ENCODE data around the gene ENPP7.

The ENPP7 gene

GRCh38 chr17:79690988-79691836, 39.5 kb upstream of the ENPP7 start:
- no peaks in the 10 kb centered on the region for H4K20me1 ChIP-seq (ENCODE audit: insufficient read depth, low read length)
- peaks cover 2% of the 10 kb centered on the region; the same call in 1 of the 2 replicates for H3K4me1 ChIP-seq (ENCODE audit: low read length)
- H3K79me2 ChIP-seq (ENCODE audit: low read length): no peaks in the 10 kb centered on the region
- no peaks in the 10 kb centered on the region for H3K9me3 ChIP-seq (ENCODE audit: insufficient read depth, low read length)
- no peak overlapping the region for H3K4me2 ChIP-seq (ENCODE audit: low read length)
- no peak overlapping the region for H3K9ac ChIP-seq (ENCODE audit: low read length)
- peaks cover 8% of the 10 kb centered on the region; the same call in 1 of the 2 replicates for H3K27me3 ChIP-seq (ENCODE audit: low read depth, low read length)
- H3K4me3 ChIP-seq (ENCODE audit: low read length): no peak overlapping the region
- no peak overlapping the region for H2AFZ ChIP-seq (ENCODE audit: low read depth, low read length)
- H3K36me3 ChIP-seq (replicated peaks; ENCODE audit: low read depth, low read length): no peaks in the 10 kb centered on the region
- TF ChIP-seq EZH2phosphoT487 (IDR thresholded peaks at IDR 0.05; ENCODE audit: low read depth): no peak
- no peak for TF ChIP-seq CTCF (IDR thresholded peaks at IDR 0.05; ENCODE audit: low read depth, low read length)
- H3K27ac ChIP-seq (ENCODE audit: low read length): no peak overlapping the region

GRCh38 chr17:79691931-79692330, 38.8 kb upstream of the ENPP7 start:
- Histone ChIP-seq H3K4me2 (ENCODE audit: low read length) (no peak overlapping the region), H2AFZ (ENCODE audit: low read depth, low read length) (no peak overlapping the region), H3K9ac (ENCODE audit: low read length) (no peak overlapping the region), H3K79me2 (ENCODE audit: low read length) (no peaks in the 10 kb centered on the region), H3K27ac (ENCODE audit: low read length) (no peak overlapping the region), H3K36me3 (replicated peaks; ENCODE audit: low read depth, low read length) (no peaks in the 10 kb centered on the region), H4K20me1 (ENCODE audit: insufficient read depth, low read length) (no peaks in the 10 kb centered on the region), H3K4me3 (ENCODE audit: low read length) (no peak overlapping the region), H3K4me1 (ENCODE audit: low read length) (peaks cover 4% of the 10 kb centered on the region; the same call in 1 of the 2 replicates), H3K27me3 (ENCODE audit: low read depth, low read length) (peaks cover 8% of the 10 kb centered on the region; the same call in 1 of the 2 replicates), H3K9me3 (ENCODE audit: insufficient read depth, low read length) (no peaks in the 10 kb centered on the region)
- TF ChIP-seq EZH2phosphoT487 (IDR thresholded peaks at IDR 0.05; ENCODE audit: low read depth) (no peak), CTCF (IDR thresholded peaks at IDR 0.05; ENCODE audit: low read depth, low read length) (no peak)

GRCh38 chr17:79693419-79693818, 37.3 kb upstream of the ENPP7 start:
- Histone ChIP-seq H3K27ac (ENCODE audit: low read length) (no peak overlapping the region), H3K27me3 (ENCODE audit: low read depth, low read length) (peaks cover 5% of the 10 kb centered on the region; the same call in 1 of the 2 replicates), H3K9ac (ENCODE audit: low read length) (no peak overlapping the region), H4K20me1 (ENCODE audit: insufficient read depth, low read length) (no peaks in the 10 kb centered on the region), H3K79me2 (ENCODE audit: low read length) (no peaks in the 10 kb centered on the region), H3K4me2 (ENCODE audit: low read length) (no peak overlapping the region), H3K9me3 (ENCODE audit: insufficient read depth, low read length) (no peaks in the 10 kb centered on the region), H3K4me1 (ENCODE audit: low read length) (peaks cover 19% of the 10 kb centered on the region), H3K36me3 (replicated peaks; ENCODE audit: low read depth, low read length) (no peaks in the 10 kb centered on the region), H3K4me3 (ENCODE audit: low read length) (no peak overlapping the region), H2AFZ (ENCODE audit: low read depth, low read length) (no peak overlapping the region)
- TF ChIP-seq EZH2phosphoT487 (IDR thresholded peaks at IDR 0.05; ENCODE audit: low read depth) (no peak), CTCF (IDR thresholded peaks at IDR 0.05; ENCODE audit: low read depth, low read length) (no peak)

- no peak overlapping the region for H3K4me3 ChIP-seq (ENCODE audit: low read length)
- H3K9me3 ChIP-seq (ENCODE audit: insufficient read depth, low read length): no peaks in the 10 kb centered on the region
- H3K4me2 ChIP-seq (ENCODE audit: low read length): no peak overlapping the region
- H3K27ac ChIP-seq (ENCODE audit: low read length): no peak overlapping the region
- H3K79me2 ChIP-seq (ENCODE audit: low read length): no peaks in the 10 kb centered on the region
- no peaks in the 10 kb centered on the region for H4K20me1 ChIP-seq (ENCODE audit: insufficient read depth, low read length)
- no peak overlapping the region for H3K9ac ChIP-seq (ENCODE audit: low read length)
- no peaks in the 10 kb centered on the region for H3K36me3 ChIP-seq (replicated peaks; ENCODE audit: low read depth, low read length)
- no peak overlapping the region for H2AFZ ChIP-seq (ENCODE audit: low read depth, low read length)
- H3K27me3 ChIP-seq (ENCODE audit: low read depth, low read length): peaks cover under 1% of the 10 kb centered on the region
- H3K4me1 ChIP-seq (ENCODE audit: low read length): peaks cover 18% of the 10 kb centered on the region
- no peak for TF ChIP-seq EZH2phosphoT487 (IDR thresholded peaks at IDR 0.05; ENCODE audit: low read depth)
- no peak for TF ChIP-seq CTCF (IDR thresholded peaks at IDR 0.05; ENCODE audit: low read depth, low read length)
Measured at GRCh38 chr17:79695293-79695790, 35.4 kb upstream of the ENPP7 start.
